K562 (cell line): ENCODE measurements around the gene COMMD9. TPM values are rescaled to one million over a fixed set of nuclear protein-coding genes. Genes with fewer than 3 reads are reported as not detected.
A peak's percentile ranks its signal among the peaks of the same experiment; 100 is the strongest.

ENCODE experiments used
- ATAC-seq: fragments of 200-7000 bp; cut with Tn5 transposase; 3 replicates; pipeline ENCODE4 v1.9.1; 2020; ENCODE audit warnings: moderate library complexity
- BruUV-seq: library from RNA; stranded (reverse); fragments of 400-500 nt; replicated peaks from 2 replicates; lab custom pipeline; 2021; lab: Mats Ljungman, UMichigan
- CTCF ChIA-PET: fragments of 300-600 bp; formaldehyde crosslinking; extraction: SDS; loops from one replicate; lab custom pipeline; 2021; ENCODE audit warnings: low intra/inter-chr PET ratio; lab: Yijun Ruan, JAX
- POLR2A ChIA-PET: fragments of 300-600, 350-650 bp; sonication (Branson Sonifier 250); formaldehyde crosslinking; extraction: SDS; loops from one replicate; lab custom pipeline; 2021; ENCODE audit warnings: antibody characterized with exemption, inconsistent platforms; lab: Yijun Ruan, JAX
- DNase-seq, 4 experiments: peaks; one replicate each; pipeline versions ENCODE4 v3.0.0 to v3.0.0-alpha.2; 2011 to 2018; ENCODE audit warnings: low spot score in 3 of 4, mixed read lengths in 3 of 4; ENCODE audit errors: extremely low read depth in 1 of 4
- FAIRE-seq: peaks from 2 replicates; lab custom pipeline; 2011; peaks lifted over from hg19 to GRCh38; lab: Jason Lieb, UNC
- H2AFZ ChIP-seq: 2 replicates; pipeline ENCODE4 v1.6.0; 2011; ENCODE audit warnings: low read depth, low read length, control low read depth, inconsistent platforms
- H3K27ac ChIP-seq: fragments of 200-600 bp; 3 replicates; pipeline ENCODE4 v1.8.0; 2011; ENCODE audit warnings: low read depth, mild to moderate bottlenecking, control low read depth, inconsistent platforms, low read length, moderate library complexity, mixed read lengths; ENCODE audit errors: extremely low read depth
- H3K27me3 ChIP-seq, 2 experiments: fragments of 300-600 bp in 1 of 2; 2 replicates in 1 of 2; 3 replicates in 1 of 2; pipeline versions ENCODE4 v1.6.0 to v1.8.0; 2011; ENCODE audit warnings: inconsistent platforms in 2 of 2, low read length in 2 of 2, mild to moderate bottlenecking in 1 of 2, mixed read lengths in 1 of 2, moderate library complexity in 1 of 2; ENCODE audit not compliant: control insufficient read depth in 2 of 2, insufficient read depth in 2 of 2
- H3K36me3 ChIP-seq: fragments of 300-600 bp; 3 replicates; pipeline ENCODE4 v1.8.0; 2011; ENCODE audit warnings: mild to moderate bottlenecking, low read length, inconsistent platforms; ENCODE audit not compliant: control insufficient read depth, insufficient read depth
- H3K4me1 ChIP-seq, 2 experiments: fragments of 200-600 bp in 1 of 2; replicated peaks in 1 of 2; 2 replicates in 1 of 2; 3 replicates in 1 of 2; pipeline versions ENCODE4 v1.5.1 to v1.8.0; 2011; ENCODE audit warnings: inconsistent platforms in 2 of 2, low read length in 2 of 2, mild to moderate bottlenecking in 1 of 2, mixed read lengths in 1 of 2, moderate library complexity in 1 of 2; ENCODE audit not compliant: control insufficient read depth in 2 of 2, insufficient read depth in 2 of 2
- H3K4me2 ChIP-seq: 2 replicates; pipeline ENCODE4 v1.6.1; 2011; ENCODE audit warnings: low read length, control low read depth, inconsistent platforms, mixed read lengths; ENCODE audit not compliant: insufficient read depth
- H3K4me3 ChIP-seq: fragments of 200-600 bp; sonication (generic), shearing (Covaris generic); 2 replicates; pipeline ENCODE4 v1.5.1; 2016; ENCODE audit warnings: control low read depth, inconsistent platforms
- H3K79me2 ChIP-seq: fragments of 200-600 bp; 3 replicates; pipeline ENCODE4 v1.8.0; 2011; ENCODE audit warnings: low read length, inconsistent platforms; ENCODE audit not compliant: control insufficient read depth, insufficient read depth
- H3K9ac ChIP-seq, 2 experiments: 2 replicates each; pipeline versions ENCODE4 v1.6.0 to v1.6.1; 2011; ENCODE audit warnings: low read depth in 2 of 2, low read length in 2 of 2, control low read depth in 1 of 2, inconsistent platforms in 1 of 2, mild to moderate bottlenecking in 1 of 2, mixed read lengths in 1 of 2; ENCODE audit not compliant: insufficient read depth in 1 of 2
- H3K9me1 ChIP-seq: one replicate; pipeline ENCODE4 v1.6.0; 2011; ENCODE audit warnings: inconsistent platforms, mild to moderate bottlenecking, low read length, moderate library complexity; ENCODE audit not compliant: control insufficient read depth, insufficient read depth
- H3K9me3 ChIP-seq: replicated peaks from 2 replicates; pipeline ENCODE4 v1.5.1; 2011; ENCODE audit warnings: low read depth, low read length, inconsistent platforms; ENCODE audit not compliant: control insufficient read depth, insufficient read depth
- H4K20me1 ChIP-seq: replicated peaks from 2 replicates; pipeline ENCODE4 v1.6.1; 2011; ENCODE audit warnings: low read length, inconsistent platforms, mixed read lengths; ENCODE audit not compliant: control insufficient read depth, insufficient read depth
- CBFA2T2 ChIP-seq: fragments of 450-650 bp; conservative IDR thresholded peaks from 2 replicates; pipeline ENCODE4 v1.6.1; 2017; ENCODE audit warnings: mild to moderate bottlenecking
- CBFA2T3 ChIP-seq: fragments of 450-650 bp; IDR thresholded peaks from 2 replicates; pipeline ENCODE4 v1.6.1; 2017
- CC2D1A ChIP-seq: fragments of 450-650 bp; IDR thresholded peaks from 2 replicates; pipeline ENCODE4 v1.6.1; 2017; ENCODE audit warnings: mild to moderate bottlenecking
- CTBP1 ChIP-seq: fragments of 450-650 bp; IDR thresholded peaks from 2 replicates; pipeline ENCODE4 v1.6.1; 2016; ENCODE audit warnings: borderline replicate concordance
- EHMT2 ChIP-seq: fragments of 450-650 bp; IDR thresholded peaks from 2 replicates; pipeline ENCODE4 v1.6.1; 2018; ENCODE audit warnings: antibody characterized with exemption
- FOSL1 ChIP-seq: fragments of 200-800 bp; sonication (Bioruptor generic); conservative IDR thresholded peaks from 2 replicates; pipeline ENCODE4 v1.6.1; 2016; ENCODE audit warnings: missing genetic modification characterization, missing compliant biosample characterization
- GABPA ChIP-seq: fragments of 200-800 bp; sonication (Bioruptor generic); conservative IDR thresholded peaks from 2 replicates; pipeline ENCODE4 v1.6.1; 2016; ENCODE audit warnings: low read depth, missing genetic modification characterization, missing compliant biosample characterization
- JUND ChIP-seq, 2 experiments: IDR thresholded peaks; 2 replicates in 1 of 2; 3 replicates in 1 of 2; pipeline ENCODE4 v1.6.1; 2011; ENCODE audit warnings: borderline replicate concordance in 2 of 2, low read depth in 2 of 2, low read length in 2 of 2, improper control_type of control experiment in 1 of 2, missing biosample characterization in 1 of 2, missing genetic modification characterization in 1 of 2, missing genetic modification reagents in 1 of 2
- KAT7 ChIP-seq: sonication (generic); formaldehyde crosslinking; IDR thresholded peaks from 2 replicates; pipeline ENCODE4 v1.8.0; 2022; ENCODE audit warnings: missing genetic modification reagents, mild to moderate bottlenecking, borderline replicate concordance
- MEIS2 ChIP-seq: fragments of 450-650 bp; IDR thresholded peaks from 2 replicates; pipeline ENCODE4 v1.6.1; 2014; ENCODE audit warnings: mild to moderate bottlenecking; ENCODE audit not compliant: partially characterized antibody
- NR2C2 ChIP-seq, 2 experiments: fragments of 200-800 bp in 1 of 2; sonication (Bioruptor generic) in 1 of 2; sonication (generic) in 1 of 2; formaldehyde crosslinking in 1 of 2; IDR thresholded peaks; 2 replicates each; pipeline versions ENCODE4 v1.6.1 to v1.8.0; 2016 to 2022; ENCODE audit warnings: mild to moderate bottlenecking in 1 of 2, missing compliant biosample characterization in 1 of 2, missing genetic modification characterization in 1 of 2, missing genetic modification reagents in 1 of 2
- PBX2 ChIP-seq, 2 experiments: IDR thresholded peaks in 1 of 2; conservative IDR thresholded peaks in 1 of 2; 2 replicates each; pipeline ENCODE4 v1.6.1; 2016; ENCODE audit warnings: low read depth in 2 of 2, mild to moderate bottlenecking in 1 of 2, missing compliant biosample characterization in 1 of 2, missing genetic modification characterization in 1 of 2, moderate library complexity in 1 of 2
- SMARCA4 ChIP-seq: fragments of 450-650 bp; IDR thresholded peaks from 2 replicates; pipeline ENCODE4 v1.6.1; 2016
- SUPT5H ChIP-seq: fragments of 450-650 bp; IDR thresholded peaks from 2 replicates; pipeline ENCODE4 v1.6.1; 2016
- ZBTB7A ChIP-seq: IDR thresholded peaks from 2 replicates; pipeline ENCODE4 v1.6.1; 2011; ENCODE audit warnings: low read depth, mild to moderate bottlenecking, low read length, moderate library complexity, borderline replicate concordance; ENCODE audit not compliant: control insufficient read depth
- WGBS: fragments of 100-300 bp; shearing (Covaris generic); methylation state at CpG from one replicate; pipeline ENCODE4 v1.1.6; 2016; ENCODE audit warnings: low coverage, mixed read lengths; ENCODE audit not compliant: insufficient coverage; ENCODE audit errors: missing lambda C conversion rate; 5-methylcytosine and 5-hydroxymethylcytosine counted together
- in situ Hi-C: fragments of 300-500 bp; cut with MboI; formaldehyde crosslinking; loops from 4 replicates; pipeline ENCODE4 v1.15.0; 2018; ENCODE audit warnings: inconsistent platforms, mixed read lengths
- intact Hi-C: fragments of 100-400 bp; cut with micrococcal nuclease; formaldehyde crosslinking; loops from 2 replicates; pipeline ENCODE4 v1.14.2; 2022
- polyA plus RNA-seq, 8 experiments: library from polyadenylated mRNA; depleted of rRNA in 4 of 8; stranded (reverse) in 5 of 8; unstranded in 3 of 8; fragments of >200 nt; fragmentation: Nextera tagmentation in 2 of 8; fragmentation: Illumina TruSeq in 1 of 8; extraction: Ambion mirVana in 2 of 8; extraction: Trizol in 1 of 8; gene quantifications; 2 replicates each; pipeline versions ENCODE4 v1.2.1 to v1.2.3, GENCODE V29; 2011 to 2014; ENCODE audit warnings: inconsistent platforms in 1 of 8, missing spikeins in 1 of 8
- total RNA-seq, 7 experiments: library from RNA; depleted of rRNA in 6 of 7; stranded (reverse); fragments of >200 nt in 6 of 7; fragmentation: Illumina TruSeq in 2 of 7; extraction: Trizol in 2 of 7; gene quantifications; 2 replicates each; pipeline versions ENCODE4 v1.2.1 to v1.2.3, GENCODE V29; 2011 to 2021; ENCODE audit warnings: low replicate concordance in 1 of 7
- TF ChIP-seq, protein P1 (sequence below), 3 experiments: IDR thresholded peaks in 2 of 3; conservative IDR thresholded peaks in 1 of 3; 2 replicates each; pipeline ENCODE4 v1.5.1; 2011 to 2012; ENCODE audit warnings: low read length in 3 of 3, mild to moderate bottlenecking in 3 of 3, control low read depth in 2 of 3, improper control_type of control experiment in 1 of 3, inconsistent platforms in 1 of 3, low read depth in 1 of 3, mixed read lengths in 1 of 3, moderate library complexity in 1 of 3; ENCODE audit not compliant: insufficient read depth in 2 of 3

Gene COMMD9
- total and polyA plus RNA-seq, 9 of the 15 experiments (the other 6 are each of a cell fraction or from before 2014, with no cell fraction given), result 27.3 to 121 (median 48.0) TPM

- CTCF ChIA-PET, result no interaction called here
- WGBS, result 29% methylated on average over 5 of the region's 5 CpGs
Measured at GRCh38 chr11:36271794-36272407, 17.3 kb downstream of the COMMD9 start.

More at GRCh38 chr11:36271794-36272407, 17.3 kb downstream of the COMMD9 start:
- Histone ChIP-seq H3K4me1 (no peaks in the 10 kb centered on the region), H3K79me2 (no peaks in the 10 kb centered on the region), H4K20me1 (no peaks in the 10 kb centered on the region; the same call in 1 of the 2 replicates), H3K36me3 (no peaks in the 10 kb centered on the region), H3K9me3 (no peaks in the 10 kb centered on the region), H3K27ac (no peak overlapping the region), H3K4me3 (no peak overlapping the region), H2AFZ (no peak overlapping the region), H3K27me3 (no peaks in the 10 kb centered on the region), H3K4me2 (no peak overlapping the region), H3K9ac (no peak overlapping the region), H3K9me1 (peaks cover 2% of the 10 kb centered on the region)
- no peak for FAIRE-seq
- POLR2A ChIA-PET, result interaction anchor here (0.6 kb wide), 1 partner anchor 179 kb away, joined by 3 read pairs; no protein-coding TSS in a partner anchor
- TF ChIP-seq FOSL1 (peak; percentile 58), MEIS2 (peak; percentile 66), GABPA (tag) (peak; percentile 59), EHMT2 (no peak), JUND (IDR thresholded peaks at IDR 0.05; ENCODE audit: borderline replicate concordance, low read depth, low read length) (no peak), JUND (tag; IDR thresholded peaks at IDR 0.05; ENCODE audit: borderline replicate concordance, low read depth, low read length) (no peak), CTBP1 (peak; percentile 44; the same call in 1 of the 2 replicates), CC2D1A (no peak), SUPT5H (no peak), SMARCA4 (no peak), KAT7 (no peak), NR2C2 (CRISPR knock-in tag; IDR thresholded peaks at IDR 0.05) (no peak), NR2C2 (tag; IDR thresholded peaks at IDR 0.05) (peak; percentile 22; the same call in 1 of the 2 replicates), PBX2 (CRISPR knock-in tag; IDR thresholded peaks at IDR 0.05; ENCODE audit: low read depth) (no peak), PBX2 (tag; conservative IDR thresholded peaks at IDR 0.05; ENCODE audit: low read depth) (peak; percentile 68), ZBTB7A (no peak), CBFA2T2 (no peak), CBFA2T3 (0 out of 2 replicates have a peak, but pooled peaks have one; percentile 12)
- TF ChIP-seq, protein P1, sequence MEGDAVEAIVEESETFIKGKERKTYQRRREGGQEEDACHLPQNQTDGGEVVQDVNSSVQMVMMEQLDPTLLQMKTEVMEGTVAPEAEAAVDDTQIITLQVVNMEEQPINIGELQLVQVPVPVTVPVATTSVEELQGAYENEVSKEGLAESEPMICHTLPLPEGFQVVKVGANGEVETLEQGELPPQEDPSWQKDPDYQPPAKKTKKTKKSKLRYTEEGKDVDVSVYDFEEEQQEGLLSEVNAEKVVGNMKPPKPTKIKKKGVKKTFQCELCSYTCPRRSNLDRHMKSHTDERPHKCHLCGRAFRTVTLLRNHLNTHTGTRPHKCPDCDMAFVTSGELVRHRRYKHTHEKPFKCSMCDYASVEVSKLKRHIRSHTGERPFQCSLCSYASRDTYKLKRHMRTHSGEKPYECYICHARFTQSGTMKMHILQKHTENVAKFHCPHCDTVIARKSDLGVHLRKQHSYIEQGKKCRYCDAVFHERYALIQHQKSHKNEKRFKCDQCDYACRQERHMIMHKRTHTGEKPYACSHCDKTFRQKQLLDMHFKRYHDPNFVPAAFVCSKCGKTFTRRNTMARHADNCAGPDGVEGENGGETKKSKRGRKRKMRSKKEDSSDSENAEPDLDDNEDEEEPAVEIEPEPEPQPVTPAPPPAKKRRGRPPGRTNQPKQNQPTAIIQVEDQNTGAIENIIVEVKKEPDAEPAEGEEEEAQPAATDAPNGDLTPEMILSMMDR (IDR thresholded peaks at IDR 0.05 in 2 of 3, conservative IDR thresholded peaks at IDR 0.05 in 1 of 3; ENCODE audit: insufficient read depth in 2 of 3, low read depth in 1 of 3, low read length in 3 of 3), result peak in 1 of 3 experiments; percentile 11; a peak in 1 of 6 replicates
- DNase-seq, result peak in 2 of 4 experiments; percentile 25 to 27
- no TSS peak for BruUV-seq
- in situ Hi-C loops (no loop called here), intact Hi-C loops (no loop called here)
- ATAC-seq, result no peak; the same call in 1 of the 3 replicates
